ENCODE measurements around the gene DCX. TPM values are rescaled to one million over a fixed set of nuclear protein-coding genes. Genes with fewer than 3 reads are reported as not detected.

Gene DCX
- total RNA-seq, 1 experiment from 2014 or later, result not detected

DNA sequence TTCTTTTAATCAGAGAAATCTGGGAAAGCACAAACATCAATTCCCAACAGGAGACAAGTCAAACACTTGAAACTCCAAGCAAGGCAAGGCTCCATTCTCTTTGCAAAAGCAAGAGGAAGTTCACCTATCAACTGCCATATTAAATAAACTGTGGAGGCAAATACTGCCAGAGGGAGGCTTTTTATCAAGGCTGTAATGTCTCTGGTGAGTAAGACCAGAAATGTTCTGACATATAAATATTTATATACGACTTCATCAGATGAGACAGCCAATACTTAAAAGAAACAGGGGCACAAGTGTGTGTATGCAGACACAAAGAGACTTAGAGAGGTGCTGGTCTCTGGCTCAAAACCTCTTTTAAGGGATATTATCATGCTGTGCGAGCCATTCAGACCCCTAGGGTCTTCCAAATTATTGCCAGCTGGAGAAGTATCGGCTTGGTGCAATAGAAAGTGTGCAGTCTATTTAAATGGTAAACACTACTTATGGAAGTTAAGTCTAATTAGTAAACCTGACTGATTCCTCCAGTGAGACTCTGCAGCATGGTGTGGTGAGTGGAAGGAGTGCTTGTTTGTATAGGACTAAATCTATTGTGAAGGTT is 24.4 kb downstream of the DCX start:
- CTCF ChIA-PET, result no interaction called here
- H3K4me1 Mint-ChIP-seq (ENCODE audit: insufficient read depth, unreplicated experiment), result no peaks in the 10 kb centered on the region
- H3K9me3 Mint-ChIP-seq (ENCODE audit: unreplicated experiment), result no peaks in the 10 kb centered on the region
- peaks cover 91% of the 10 kb centered on the region for H3K27me3 Mint-ChIP-seq (ENCODE audit: insufficient read depth, unreplicated experiment)
- no TSS peak for BruUV-seq (replicated peaks)
- intact Hi-C loops (cut with micrococcal nuclease), result no loop called here
- no peak for DNase-seq (ENCODE audit: unreplicated experiment)
- no peak overlapping the region for H3K4me3 Mint-ChIP-seq (ENCODE audit: unreplicated experiment)
- H3K36me3 Mint-ChIP-seq (ENCODE audit: insufficient read depth, unreplicated experiment), result no peaks in the 10 kb centered on the region
- no peak overlapping the region for H3K27ac Mint-ChIP-seq (ENCODE audit: low read depth, unreplicated experiment)
- TF ChIP-seq, protein P1, sequence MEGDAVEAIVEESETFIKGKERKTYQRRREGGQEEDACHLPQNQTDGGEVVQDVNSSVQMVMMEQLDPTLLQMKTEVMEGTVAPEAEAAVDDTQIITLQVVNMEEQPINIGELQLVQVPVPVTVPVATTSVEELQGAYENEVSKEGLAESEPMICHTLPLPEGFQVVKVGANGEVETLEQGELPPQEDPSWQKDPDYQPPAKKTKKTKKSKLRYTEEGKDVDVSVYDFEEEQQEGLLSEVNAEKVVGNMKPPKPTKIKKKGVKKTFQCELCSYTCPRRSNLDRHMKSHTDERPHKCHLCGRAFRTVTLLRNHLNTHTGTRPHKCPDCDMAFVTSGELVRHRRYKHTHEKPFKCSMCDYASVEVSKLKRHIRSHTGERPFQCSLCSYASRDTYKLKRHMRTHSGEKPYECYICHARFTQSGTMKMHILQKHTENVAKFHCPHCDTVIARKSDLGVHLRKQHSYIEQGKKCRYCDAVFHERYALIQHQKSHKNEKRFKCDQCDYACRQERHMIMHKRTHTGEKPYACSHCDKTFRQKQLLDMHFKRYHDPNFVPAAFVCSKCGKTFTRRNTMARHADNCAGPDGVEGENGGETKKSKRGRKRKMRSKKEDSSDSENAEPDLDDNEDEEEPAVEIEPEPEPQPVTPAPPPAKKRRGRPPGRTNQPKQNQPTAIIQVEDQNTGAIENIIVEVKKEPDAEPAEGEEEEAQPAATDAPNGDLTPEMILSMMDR (IDR thresholded peaks at IDR 0.05; ENCODE audit: unreplicated experiment), result no peak
- POLR2A ChIA-PET, result no interaction called here

DNA sequence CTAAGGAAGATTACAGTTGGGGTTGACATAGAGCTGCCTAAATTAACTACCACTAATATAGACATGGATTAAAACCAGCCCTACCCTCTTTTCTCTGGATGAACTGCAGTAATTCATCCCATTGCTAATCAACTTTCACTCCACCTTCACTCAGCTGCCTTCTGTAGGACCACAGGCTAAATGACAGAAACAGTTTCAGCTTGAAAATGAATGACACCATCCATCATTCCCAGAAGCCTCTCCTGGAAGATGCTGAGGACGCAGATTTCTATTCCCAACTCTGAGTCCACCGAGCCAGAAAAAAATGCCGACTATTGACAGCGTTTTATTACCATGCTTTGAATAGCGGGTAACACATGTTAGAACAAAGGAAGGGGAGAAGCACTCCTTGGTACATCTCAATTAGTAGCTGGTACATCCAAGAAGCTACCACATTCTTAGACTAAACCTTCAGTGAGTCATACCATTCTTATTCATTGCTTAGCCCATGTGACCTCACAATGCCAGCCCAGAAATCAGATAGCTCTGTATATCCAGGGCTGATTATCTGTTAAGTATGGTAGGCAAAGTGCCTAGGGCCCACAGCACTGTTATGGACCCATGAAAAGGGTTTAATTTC is 25.3 kb downstream of the DCX start:
- no peak overlapping the region for H3K27ac Mint-ChIP-seq (ENCODE audit: low read depth, unreplicated experiment)
- intact Hi-C loops (cut with micrococcal nuclease), result no loop called here
- TF ChIP-seq, protein P1 (IDR thresholded peaks at IDR 0.05; ENCODE audit: unreplicated experiment), result no peak
- no peak overlapping the region for H3K4me3 Mint-ChIP-seq (ENCODE audit: unreplicated experiment)
- ChIA-PET POLR2A (no interaction called here), CTCF (interaction anchor here (0.7 kb wide), 1 partner anchor 31 kb away, joined by 3 read pairs; no protein-coding TSS in a partner anchor)
- H3K4me1 Mint-ChIP-seq (ENCODE audit: insufficient read depth, unreplicated experiment), result no peaks in the 10 kb centered on the region
- peaks cover 99% of the 10 kb centered on the region for H3K27me3 Mint-ChIP-seq (ENCODE audit: insufficient read depth, unreplicated experiment)
- H3K9me3 Mint-ChIP-seq (ENCODE audit: unreplicated experiment), result no peaks in the 10 kb centered on the region
- no TSS peak for BruUV-seq (replicated peaks)
- DNase-seq (ENCODE audit: unreplicated experiment), result peak; percentile 9
- H3K36me3 Mint-ChIP-seq (ENCODE audit: insufficient read depth, unreplicated experiment), result no peaks in the 10 kb centered on the region

DNA sequence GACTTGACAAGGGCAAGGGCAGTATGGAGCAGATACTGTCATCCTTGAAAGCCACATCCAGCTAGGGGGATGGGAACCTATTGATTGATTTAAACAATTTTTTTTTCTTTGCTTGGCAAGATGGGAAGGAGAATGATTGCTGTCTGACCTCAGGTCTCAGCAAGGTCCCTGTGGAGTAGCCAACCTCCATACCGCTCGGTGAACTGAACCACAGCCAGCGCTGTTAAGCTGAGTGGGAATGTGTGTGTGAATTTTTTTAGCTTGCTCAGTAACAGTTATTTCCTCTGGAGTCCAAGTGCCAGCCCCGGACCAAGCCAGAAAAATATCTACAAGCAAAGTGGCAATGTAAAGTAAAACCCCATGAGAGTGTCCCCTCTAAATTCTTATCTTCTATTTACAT is 25.9 kb downstream of the DCX start:
- DNase-seq (ENCODE audit: unreplicated experiment), result no peak
- TF ChIP-seq, protein P1 (IDR thresholded peaks at IDR 0.05; ENCODE audit: unreplicated experiment), result no peak
- ChIA-PET CTCF (interaction anchor here (0.5 to 0.7 kb wide), 2 partner anchors 30 to 1235 kb away, joined by 3 to 4 read pairs; no protein-coding TSS in a partner anchor), POLR2A (no interaction called here)
- BruUV-seq (replicated peaks), result no TSS peak
- Mint-ChIP-seq H3K9me3 (ENCODE audit: unreplicated experiment) (no peaks in the 10 kb centered on the region), H3K36me3 (ENCODE audit: insufficient read depth, unreplicated experiment) (no peaks in the 10 kb centered on the region), H3K27me3 (ENCODE audit: insufficient read depth, unreplicated experiment) (peaks cover 99% of the 10 kb centered on the region), H3K27ac (ENCODE audit: low read depth, unreplicated experiment) (no peak overlapping the region), H3K4me1 (ENCODE audit: insufficient read depth, unreplicated experiment) (no peaks in the 10 kb centered on the region), H3K4me3 (ENCODE audit: unreplicated experiment) (no peak overlapping the region)
- intact Hi-C loops (cut with micrococcal nuclease), result no loop called here

DNA sequence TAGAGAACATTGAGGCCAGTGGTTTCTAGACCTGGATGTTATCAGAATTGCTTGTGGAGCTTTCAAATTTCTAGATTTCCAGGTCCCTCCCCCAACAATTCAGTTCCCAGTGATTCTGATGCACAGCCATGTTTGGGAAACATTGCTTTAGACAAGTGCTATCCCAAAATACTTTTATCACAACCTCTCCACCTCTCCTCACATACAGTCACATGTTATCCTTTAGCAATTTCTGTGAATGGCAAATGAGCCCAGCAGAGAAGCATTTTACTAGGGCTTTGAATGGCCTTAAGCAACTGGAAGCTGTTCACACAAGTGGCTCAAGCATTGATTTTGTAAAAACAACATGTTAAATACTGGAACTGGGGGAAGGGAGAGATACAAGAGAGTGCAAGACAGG is 29.7 kb downstream of the DCX start:
- intact Hi-C loops (cut with micrococcal nuclease), result no loop called here
- no peak for DNase-seq (ENCODE audit: unreplicated experiment)
- Mint-ChIP-seq H3K27ac (ENCODE audit: low read depth, unreplicated experiment) (no peak overlapping the region), H3K9me3 (ENCODE audit: unreplicated experiment) (no peaks in the 10 kb centered on the region), H3K36me3 (ENCODE audit: insufficient read depth, unreplicated experiment) (no peaks in the 10 kb centered on the region), H3K27me3 (ENCODE audit: insufficient read depth, unreplicated experiment) (peaks cover 92% of the 10 kb centered on the region), H3K4me1 (ENCODE audit: insufficient read depth, unreplicated experiment) (no peaks in the 10 kb centered on the region), H3K4me3 (ENCODE audit: unreplicated experiment) (no peak overlapping the region)
- TF ChIP-seq, protein P1 (IDR thresholded peaks at IDR 0.05; ENCODE audit: unreplicated experiment), result no peak
- POLR2A ChIA-PET, result no interaction called here
- no TSS peak for BruUV-seq (replicated peaks)
- CTCF ChIA-PET, result interaction anchor here (1.3 kb wide), 1 partner anchor 81 kb away, joined by 4 read pairs; no protein-coding TSS in a partner anchor
